8988T (cell line): ENCODE data around the gene RIT1.

Source experiments
- DNase-seq: peaks from one replicate; pipeline ENCODE4 v3.0.0; 2011

The RIT1 gene, protein sequence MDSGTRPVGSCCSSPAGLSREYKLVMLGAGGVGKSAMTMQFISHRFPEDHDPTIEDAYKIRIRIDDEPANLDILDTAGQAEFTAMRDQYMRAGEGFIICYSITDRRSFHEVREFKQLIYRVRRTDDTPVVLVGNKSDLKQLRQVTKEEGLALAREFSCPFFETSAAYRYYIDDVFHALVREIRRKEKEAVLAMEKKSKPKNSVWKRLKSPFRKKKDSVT

DNA sequence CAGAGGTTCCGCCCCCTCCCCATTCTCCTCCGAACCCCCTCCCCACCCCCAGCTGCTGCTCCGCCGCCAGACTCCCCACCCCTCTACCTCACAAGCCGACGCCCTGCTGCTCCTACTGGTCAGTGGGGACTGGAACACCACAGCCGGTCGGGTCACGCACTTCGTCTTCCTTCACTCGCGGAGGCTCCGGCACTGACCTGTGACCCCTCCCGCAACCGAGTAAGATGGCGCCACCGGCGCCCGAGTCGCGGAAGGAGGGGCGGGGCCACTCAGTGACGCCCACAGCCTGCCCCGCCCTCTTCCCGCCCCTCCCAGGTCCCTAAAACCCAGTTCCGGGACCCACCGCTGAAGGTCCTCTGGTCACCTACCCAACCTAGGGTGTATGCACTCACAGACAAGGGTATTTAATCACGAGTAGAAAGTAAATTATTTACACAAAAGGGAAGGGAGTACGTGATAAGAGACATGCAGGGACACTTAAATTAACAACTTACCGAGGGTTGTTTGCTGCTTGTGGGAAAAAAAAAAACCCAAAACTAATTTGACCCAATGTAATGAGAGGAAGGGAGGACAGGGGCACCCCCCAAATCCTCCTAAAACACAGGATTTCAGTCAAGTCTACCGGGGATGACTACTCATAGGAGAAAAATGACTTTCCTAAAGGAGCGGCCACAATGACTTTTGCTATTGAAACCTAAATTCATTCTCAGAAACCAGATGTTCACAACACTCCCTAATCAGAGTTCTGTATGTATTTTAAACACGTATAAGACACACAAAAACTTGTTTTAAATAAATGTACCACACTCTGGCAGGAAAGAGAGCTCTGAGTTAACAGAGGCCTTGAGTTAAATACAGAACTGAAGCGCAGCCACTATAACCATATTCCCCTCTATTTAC lies at the start of gene RIT1:
RIT1 (minus strand) TSS at position 194 of the 900 bp plus-strand sequence. CDS start 588 bp downstream, outside the sequence.
- peak; percentile 48 for DNase-seq

DNA sequence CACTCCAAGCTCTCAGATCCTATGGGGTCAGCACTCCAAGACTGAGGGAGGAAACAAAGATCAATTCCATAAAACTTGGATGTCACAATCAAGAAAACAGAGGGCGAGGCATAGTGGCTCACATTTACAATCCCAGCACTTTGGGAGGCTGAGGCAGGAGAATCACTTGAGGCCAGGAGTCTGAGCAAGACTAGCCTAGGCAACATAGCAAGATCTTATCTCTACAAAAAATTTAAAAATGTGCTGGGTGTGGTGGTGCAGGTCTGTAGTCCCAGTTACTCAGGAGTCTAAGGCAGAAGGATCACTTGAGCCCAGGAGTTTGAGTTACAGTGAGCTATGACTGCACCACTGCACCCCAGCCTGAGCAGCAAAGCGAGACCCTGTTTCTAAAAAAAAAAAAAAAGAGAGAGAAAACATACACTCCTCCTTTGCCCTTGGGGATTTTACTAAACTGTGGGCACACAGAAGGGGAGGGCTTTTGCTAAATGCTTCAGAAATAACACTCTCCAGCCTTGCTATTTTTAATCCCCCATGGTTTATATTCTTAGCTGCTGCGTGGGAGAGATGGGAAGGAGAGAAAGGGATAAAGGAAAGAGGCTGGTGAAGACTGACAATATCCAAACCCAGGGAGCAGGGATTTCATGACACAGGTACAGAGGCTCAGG lies 49.1 kb upstream of the RIT1 start:
- no peak for DNase-seq

DNA sequence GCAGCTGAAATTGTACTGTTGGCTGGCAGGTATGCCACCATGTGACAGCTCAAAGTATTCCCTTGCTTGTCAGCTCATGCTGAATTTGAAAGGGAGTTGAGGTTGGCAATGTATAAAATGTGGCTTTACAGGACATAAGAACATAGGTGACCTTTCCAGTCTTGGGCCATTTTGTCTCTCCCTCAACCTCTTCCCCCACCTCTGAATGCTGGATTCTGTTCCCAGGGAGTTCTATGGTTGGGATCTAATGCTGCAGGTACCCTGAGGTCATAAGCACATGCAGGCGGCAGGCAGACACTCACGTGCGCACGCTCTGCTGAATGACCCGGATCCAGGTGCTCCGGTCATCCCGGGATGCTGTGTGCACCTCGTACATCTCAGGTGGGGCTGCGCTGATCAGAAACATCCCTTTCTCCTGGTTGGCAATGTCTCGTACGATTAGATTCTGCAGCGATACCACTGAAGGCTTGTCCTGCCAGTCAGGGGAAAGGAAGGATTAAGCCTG lies 46.3 kb upstream of the RIT1 start:
- DNase-seq: no peak

DNA sequence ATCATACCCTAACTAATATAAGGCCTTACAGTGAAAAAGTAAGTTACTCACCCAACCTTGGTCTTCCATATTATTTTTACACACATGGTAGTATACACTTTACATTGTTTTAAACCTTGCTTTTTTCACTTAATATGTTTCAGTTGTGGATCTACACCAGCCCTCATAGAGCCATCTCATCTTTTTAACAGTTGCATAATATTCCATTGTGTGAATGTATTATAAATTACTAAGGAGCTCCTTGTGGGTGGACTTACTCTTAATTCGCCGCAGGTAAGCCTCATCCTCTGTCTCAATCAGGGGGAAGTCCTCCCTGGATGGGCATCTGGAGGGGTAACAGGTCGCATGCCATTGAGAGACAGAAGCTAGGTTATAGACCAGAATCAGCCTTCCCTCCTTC lies 43.5 kb upstream of the RIT1 start:
- DNase-seq: no peak

DNA sequence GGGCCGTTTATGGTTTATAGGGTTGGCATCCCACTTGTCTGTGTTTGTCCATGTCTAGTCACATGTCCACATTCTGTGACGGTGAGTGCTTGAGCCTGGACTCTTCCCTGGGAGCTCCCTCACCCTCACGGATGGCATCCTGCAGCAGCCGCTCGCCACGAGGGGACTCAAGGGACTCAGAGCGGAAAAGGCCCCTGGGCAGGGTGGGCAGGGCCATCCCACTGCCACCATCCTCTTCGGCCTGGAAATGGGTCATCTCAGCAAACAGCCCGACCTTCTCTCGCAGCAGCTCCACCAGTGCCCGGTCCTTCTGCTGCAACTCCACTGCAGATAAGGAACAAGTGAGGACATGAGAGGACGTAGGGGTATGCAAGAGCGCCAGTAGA lies 41.3 kb upstream of the RIT1 start:
- DNase-seq: no peak

DNA sequence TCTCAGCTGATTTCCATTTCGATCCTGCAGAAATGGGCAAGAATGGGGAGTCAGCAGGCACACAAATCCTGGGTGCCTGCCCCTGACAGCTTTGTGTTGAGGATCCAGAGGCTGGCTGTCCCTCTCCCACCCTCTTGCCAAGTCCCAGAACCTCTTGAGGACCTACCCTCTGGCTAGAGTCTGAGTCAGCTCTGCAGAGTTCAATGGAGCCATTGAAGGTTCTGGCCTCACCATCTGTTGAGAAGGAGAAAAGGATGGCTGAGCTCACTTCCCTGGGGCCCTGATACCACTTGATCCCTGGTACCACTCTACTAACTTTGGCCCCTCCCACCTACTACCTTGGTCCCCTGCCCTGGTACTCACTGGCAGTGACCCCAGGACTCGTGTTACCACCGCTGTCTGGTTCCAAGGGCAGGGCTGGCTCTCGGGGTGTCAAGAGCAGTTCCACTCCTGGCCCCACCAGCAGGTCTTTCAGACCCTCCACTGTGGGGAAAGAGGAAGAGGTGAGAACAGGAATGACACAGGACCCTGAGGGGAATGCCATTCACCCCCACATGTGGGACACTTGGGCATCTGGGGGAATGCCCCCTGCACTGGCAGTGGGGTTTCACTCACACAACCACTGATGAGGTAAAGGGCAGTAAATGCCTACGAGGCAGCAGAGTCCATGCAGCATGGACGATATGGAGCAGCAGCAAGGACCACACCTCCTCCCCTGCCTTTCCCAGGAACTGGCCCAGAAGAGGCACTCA lies 40.8 kb upstream of the RIT1 start:
- DNase-seq: no peak

DNA sequence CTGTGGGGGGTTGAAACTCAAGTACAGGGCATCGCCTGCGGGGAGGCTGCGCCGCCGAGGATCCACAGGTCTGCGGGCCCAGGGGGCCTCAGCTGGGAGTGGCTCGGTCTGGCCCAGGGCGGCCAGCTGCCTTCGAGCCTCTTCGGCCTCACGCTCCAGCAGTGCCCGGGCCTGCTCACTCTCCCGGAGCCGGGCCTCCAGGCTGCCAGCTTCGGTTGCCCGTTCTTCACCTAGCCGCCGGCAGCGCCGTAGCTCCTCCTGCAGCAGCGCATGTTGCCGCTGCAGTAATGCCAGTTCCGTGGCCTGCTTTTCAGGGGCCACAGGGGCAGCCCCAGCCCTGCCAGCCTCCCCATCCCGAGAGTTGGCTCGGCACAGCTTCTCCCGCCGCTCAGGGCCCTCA lies 39.7 kb upstream of the RIT1 start:
- DNase-seq: no peak

DNA sequence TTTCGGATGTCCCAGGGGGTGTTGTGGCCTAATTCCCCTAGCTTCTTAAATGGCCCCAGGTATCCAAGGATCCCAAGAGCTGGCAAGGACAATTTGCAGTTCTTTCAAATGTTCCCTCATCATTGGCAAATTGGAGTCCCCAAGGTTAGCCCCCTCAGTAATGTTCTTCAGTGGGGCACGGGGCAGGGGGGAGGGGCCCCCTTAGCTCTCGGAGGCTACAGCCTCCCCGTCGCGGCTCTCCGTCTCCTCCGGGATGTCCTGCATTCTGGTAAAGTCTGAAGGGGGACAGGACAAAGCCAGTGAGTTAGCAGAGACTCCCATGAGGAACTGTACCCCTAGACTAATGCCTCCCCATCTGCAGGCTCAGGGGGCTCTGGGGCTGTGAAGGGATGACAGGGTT lies 36.6 kb upstream of the RIT1 start:
- no peak for DNase-seq

DNA sequence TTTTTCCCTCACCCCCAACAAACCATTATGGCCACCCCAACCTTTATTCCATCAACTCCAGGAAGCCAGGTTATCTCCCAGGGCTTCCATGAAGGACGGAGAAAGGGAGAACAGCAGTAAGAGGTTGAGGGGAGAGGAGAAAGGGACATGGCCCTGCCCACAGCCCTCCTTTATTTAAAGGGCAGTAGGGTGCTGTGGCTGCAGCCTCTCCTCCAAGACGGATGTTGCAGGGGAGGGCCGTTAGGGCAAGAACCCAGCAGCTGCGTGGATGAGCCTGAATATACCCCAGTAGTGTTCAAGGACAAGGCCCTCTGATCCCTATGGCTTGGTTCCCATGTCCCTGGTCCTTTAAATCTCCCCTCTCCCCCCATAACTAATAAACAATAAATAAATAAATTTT lies 36.1 kb upstream of the RIT1 start:
- DNase-seq: no peak

DNA sequence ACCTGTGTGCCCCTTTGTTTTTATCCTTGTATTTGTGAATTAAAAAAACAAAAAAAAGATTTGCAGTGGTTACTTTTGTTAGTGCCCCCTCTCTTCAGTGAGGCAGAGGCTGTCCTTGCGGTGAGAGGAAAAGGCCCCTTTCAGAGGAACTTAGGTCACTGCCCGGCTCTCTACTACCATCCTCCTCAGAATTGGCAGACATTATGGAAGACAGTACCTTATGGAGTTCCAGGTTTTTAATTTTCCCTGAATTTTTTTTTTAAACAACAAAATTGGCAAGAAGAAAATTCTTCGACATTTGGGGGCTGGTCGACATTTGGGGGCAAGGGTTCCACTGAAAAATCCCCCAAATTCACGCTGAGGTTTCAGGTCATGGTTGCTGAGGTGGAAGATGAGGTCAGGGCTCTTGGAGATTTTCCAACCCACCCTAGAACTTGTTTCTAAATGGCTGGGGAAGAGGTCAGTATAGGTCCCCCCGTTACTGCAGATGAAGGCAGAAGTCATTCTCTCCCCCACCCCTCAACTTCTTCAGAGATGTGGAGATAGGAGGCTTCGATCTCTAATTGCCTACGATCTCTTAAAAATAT lies 35.6 kb upstream of the RIT1 start:
- no peak for DNase-seq

DNA sequence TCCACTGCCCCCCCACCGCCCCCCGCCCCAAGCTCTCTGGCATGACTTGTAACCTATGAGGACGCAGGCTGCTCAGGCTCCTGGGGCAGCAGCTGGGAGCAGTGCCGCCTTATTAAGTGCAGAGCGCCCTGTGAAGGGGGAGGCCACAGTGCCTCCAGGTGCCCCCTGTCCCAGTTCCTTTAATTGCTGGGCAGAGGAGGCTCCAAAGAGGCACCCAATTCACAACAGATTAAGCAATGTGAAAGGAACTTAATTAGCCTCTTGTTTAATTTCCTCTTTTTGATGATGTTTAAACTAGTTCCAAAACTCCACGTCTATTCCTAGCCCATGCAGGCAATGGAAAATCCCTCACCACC lies 33.3 kb upstream of the RIT1 start:
- no peak for DNase-seq

DNA sequence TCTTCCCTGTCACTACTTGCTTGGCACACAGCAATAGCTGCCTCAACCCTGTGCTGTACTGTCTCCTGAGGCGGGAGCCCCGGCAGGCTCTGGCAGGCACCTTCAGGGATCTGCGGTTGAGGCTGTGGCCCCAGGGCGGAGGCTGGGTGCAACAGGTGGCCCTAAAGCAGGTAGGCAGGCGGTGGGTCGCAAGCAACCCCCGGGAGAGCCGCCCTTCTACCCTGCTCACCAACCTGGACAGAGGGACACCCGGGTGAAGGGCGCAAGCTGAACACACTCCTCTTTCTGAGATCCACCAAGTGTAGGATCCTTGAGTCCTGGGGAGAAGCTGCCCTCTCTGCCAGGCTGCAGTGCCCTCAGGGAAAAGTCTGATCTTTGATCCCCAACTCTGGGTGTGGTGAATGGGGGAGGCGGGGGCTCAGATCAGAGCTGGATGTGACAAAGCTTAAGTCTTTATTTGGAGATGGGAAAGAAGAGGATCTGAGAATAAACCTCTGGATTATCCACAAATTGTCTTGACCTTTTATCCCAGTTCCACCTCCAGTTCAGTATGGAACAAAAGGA lies 31.5 kb upstream of the RIT1 start:
- DNase-seq: no peak

DNA sequence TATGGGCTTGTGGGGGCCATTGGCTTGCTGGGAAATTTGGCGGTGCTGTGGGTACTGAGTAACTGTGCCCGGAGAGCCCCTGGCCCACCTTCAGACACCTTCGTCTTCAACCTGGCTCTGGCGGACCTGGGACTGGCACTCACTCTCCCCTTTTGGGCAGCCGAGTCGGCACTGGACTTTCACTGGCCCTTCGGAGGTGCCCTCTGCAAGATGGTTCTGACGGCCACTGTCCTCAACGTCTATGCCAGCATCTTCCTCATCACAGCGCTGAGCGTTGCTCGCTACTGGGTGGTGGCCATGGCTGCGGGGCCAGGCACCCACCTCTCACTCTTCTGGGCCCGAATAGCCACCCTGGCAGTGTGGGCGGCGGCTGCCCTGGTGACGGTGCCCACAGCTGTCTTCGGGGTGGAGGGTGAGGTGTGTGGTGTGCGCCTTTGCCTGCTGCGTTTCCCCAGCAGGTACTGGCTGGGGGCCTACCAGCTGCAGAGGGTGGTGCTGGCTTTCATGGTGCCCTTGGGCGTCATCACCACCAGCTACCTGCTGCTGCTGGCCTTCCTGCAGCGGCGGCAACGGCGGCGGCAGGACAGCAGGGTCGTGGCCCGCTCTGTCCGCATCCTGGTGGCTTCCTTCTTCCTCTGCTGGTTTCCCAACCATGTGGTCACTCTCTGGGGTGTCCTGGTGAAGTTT lies 30.8 kb upstream of the RIT1 start:
- no peak for DNase-seq

DNA sequence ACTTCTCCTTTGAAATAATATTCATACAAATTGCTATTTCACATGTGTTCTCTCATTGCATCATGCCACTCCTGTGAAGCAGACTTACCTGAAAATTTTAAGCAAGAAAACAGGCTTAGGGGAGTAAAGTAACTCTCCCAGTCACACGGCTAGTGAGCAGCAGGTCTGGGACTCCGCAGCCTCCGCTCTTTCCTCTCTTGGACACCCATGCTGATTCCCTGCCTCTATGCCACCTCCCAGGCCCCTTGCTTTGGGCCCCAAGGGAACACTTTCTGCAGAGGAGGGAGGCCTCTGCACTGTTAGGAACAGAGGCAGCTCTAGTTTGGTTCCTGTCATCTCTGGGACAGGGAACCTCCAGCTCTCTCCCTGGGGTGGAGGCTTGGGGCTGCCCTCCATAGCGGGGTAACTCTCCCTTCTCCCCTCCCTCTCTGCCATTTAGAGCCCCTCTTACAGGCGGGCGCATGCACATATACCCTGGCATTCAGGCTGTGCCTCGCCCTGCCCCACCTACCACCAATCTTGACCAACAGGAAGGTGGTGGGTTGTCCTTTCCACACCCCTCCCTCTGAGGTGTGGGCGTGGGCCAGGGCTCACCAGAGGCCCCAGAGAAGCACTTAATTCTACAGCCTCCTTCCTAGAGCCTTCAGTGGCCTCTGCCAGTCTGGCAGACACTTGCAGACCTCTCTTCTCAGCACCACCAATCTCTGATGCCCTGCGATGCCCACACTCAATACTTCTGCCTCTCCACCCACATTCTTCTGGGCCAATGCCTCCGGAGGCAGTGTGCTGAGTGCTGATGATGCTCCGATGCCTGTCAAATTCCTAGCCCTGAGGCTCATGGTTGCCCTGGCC lies 30.1 kb upstream of the RIT1 start, which contains the start of gene RXFP4:
RXFP4 (plus strand) TSS at position 646 of the 852 bp plus-strand sequence; CDS start at position 718, 72 bp downstream.
- DNase-seq: no peak

DNA sequence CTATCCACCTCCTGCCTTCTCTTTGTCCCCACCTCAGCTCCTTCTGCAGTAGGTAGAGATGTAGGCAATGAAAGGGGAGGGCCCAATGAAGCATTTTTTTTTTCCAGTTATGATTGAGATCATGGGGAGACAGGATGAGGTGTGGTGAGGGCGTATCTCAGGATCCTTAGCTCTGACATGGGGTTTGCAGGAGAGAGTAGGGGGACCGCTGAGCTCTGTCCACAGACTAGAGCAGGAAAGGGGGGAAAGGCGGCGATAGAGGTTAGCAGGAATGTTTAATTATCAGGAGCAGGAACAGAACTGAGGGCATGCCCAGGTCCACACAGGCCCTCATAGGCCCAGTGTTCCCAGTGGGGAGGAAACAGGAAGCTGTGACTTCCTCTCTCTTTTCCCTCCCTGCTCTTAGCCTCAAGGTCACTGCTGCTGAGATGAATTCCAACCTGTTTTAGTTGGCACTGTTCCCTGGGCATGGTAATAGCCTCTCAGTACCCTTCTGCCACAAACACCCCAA lies 29.4 kb upstream of the RIT1 start:
- DNase-seq: no peak

DNA sequence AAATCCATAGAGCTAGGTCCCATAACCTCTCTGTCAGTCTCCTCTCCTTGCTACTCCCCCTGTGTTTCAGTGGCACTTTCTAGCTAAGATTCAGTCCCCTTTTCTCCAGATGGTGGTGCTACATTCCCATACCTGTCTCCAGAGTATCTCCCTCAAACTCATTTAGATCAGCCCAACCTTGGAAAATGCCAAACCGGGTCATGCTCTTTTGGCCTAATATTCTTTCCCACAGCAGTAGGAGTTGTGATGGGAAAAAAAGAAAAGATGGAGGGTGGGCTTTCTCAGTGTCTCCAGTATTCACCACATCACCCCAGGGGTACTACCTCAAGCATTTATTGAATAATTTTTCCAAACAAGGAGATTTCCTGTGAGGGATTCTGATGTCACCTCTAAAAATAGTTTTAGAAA lies 27.1 kb upstream of the RIT1 start:
- no peak for DNase-seq

DNA sequence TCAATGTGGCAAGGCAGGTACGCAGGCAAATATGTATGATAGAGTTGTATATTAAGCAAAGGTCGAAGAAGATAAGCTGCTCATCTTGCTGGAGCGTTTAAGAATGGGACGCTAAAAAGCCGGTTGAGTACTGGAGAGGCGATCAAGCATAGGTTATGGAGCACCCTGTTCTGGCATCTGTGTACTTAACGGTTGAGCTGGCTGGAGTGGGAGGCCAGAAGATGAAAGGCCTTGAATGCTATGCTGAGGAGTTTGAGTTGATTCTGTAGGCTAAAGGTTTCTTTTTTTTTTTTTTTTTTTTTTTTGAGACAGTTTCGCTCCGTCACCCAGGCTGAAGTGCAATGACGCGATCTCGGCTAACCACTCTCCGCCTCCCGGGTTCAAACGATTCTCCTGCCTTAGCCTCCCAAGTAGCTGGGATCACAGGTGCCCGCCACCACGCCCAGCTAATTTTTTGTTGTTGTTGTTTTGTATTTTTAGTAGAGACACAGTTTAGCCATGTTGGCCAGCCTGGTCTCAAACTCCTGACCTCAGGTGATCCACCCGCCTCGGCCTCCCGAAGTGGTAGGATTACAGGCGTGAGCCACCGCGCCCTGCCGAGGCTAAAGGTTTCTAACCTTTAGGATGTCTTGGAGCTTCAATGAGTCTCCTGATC lies 23.9 kb upstream of the RIT1 start:
- no peak for DNase-seq

DNA sequence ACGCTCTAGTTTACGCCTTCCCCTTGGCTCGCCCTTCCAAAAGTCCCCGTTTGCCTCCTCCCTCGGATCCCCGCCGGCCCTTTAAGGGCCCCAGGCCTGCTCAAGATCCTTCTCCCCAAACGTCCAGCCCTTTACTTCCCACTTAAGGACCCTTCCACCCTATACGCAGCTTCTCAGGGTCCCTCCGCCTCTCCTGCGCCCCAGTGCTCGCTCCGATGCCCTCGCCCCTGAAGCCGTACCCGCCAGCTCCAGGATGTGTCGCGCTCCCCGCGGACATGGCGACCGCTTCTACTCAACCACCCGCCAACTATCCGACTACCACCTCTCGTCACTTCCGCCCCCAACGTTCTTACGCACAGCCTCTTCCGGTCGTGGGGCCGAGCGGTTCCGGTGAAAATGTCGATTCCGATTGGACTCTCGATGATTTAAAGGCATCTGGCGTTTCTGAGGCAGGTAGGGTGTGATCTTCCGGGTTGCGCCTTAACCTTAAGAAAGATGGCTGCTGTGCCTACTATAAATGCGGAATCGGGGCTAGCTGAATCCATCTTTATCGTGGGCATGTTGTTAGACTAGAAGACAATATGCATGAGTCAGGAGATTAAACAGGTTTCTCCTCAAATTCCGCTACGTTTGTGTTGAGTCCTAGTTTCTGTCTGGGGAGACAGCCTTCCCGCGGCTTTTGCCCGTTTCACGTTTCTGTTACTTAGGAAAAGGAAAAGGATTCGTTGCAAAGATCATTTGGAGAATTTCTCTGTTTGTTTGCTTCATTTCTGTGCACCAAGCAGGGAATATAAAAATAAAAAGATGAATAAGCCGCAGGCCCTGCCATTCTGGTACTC lies 23.2 kb upstream of the RIT1 start, which contains the start of gene KHDC4:
KHDC4 (minus strand) TSS at position 317 of the 839 bp plus-strand sequence; CDS start at position 277, 40 bp downstream.
- DNase-seq: peak; percentile 59
